Fibroblast of lung (primary cell): ENCODE measurements around the gene TIMP1. TPM values are rescaled to one million over a fixed set of nuclear protein-coding genes. Genes with fewer than 3 reads are reported as not detected.

Source experiments
- DNase-seq, 2 donors: peaks; one replicate each; pipeline versions ENCODE4 v3.0.0 to v3.0.0-alpha.2; 2010; ENCODE audit warnings: low read depth in 2 of 2
- H2AFZ ChIP-seq: 2 replicates; pipeline ENCODE4 v1.5.1; 2012; ENCODE audit warnings: low read length, control low read depth, inconsistent platforms
- H3K27ac ChIP-seq: 2 replicates; pipeline ENCODE4 v1.5.1; 2011; ENCODE audit warnings: low read length, control low read depth; ENCODE audit not compliant: insufficient read depth
- H3K27me3 ChIP-seq: 2 replicates; pipeline ENCODE4 v1.5.1; 2011; ENCODE audit warnings: mild to moderate bottlenecking, low read length; ENCODE audit not compliant: control insufficient read depth, insufficient read depth
- H3K36me3 ChIP-seq: 2 replicates; pipeline ENCODE4 v1.5.1; 2011; ENCODE audit warnings: low read length; ENCODE audit not compliant: control insufficient read depth, insufficient read depth
- H3K4me1 ChIP-seq: 2 replicates; pipeline ENCODE4 v1.5.1; 2011; ENCODE audit warnings: low read length; ENCODE audit not compliant: control insufficient read depth, insufficient read depth; ENCODE audit errors: extremely low read depth
- H3K4me2 ChIP-seq: 2 replicates; pipeline ENCODE4 v1.5.1; 2011; ENCODE audit warnings: low read length, control low read depth; ENCODE audit not compliant: insufficient read depth; ENCODE audit errors: extremely low read depth
- H3K4me3 ChIP-seq, 4 experiments: fragments of 200-600 bp in 1 of 4; sonication (generic) in 1 of 4; replicated peaks in 1 of 4; 2 replicates each; pipeline ENCODE4 v1.5.1; 2011 to 2016; ENCODE audit warnings: low read length in 4 of 4, low read depth in 3 of 4, mild to moderate bottlenecking in 3 of 4, control low read depth in 2 of 4, inconsistent platforms in 1 of 4, mixed read lengths in 1 of 4; ENCODE audit not compliant: insufficient read depth in 1 of 4; ENCODE audit errors: control extremely low read depth in 1 of 4
- H3K79me2 ChIP-seq: 2 replicates; pipeline ENCODE4 v1.5.1; 2012; ENCODE audit warnings: mild to moderate bottlenecking, low read length, inconsistent platforms; ENCODE audit not compliant: control insufficient read depth, insufficient read depth
- H3K9ac ChIP-seq: 2 replicates; pipeline ENCODE4 v1.5.1; 2011; ENCODE audit warnings: mild to moderate bottlenecking, low read length, control low read depth; ENCODE audit not compliant: insufficient read depth
- H3K9me3 ChIP-seq: 2 replicates; pipeline ENCODE4 v1.5.1; 2012; ENCODE audit warnings: low read depth, low read length; ENCODE audit not compliant: control insufficient read depth, insufficient read depth
- H4K20me1 ChIP-seq: 2 replicates; pipeline ENCODE4 v1.5.1; 2011; ENCODE audit warnings: low read length; ENCODE audit not compliant: control insufficient read depth, insufficient read depth; ENCODE audit errors: extremely low read depth
- CTCF ChIP-seq, 2 donors: IDR thresholded peaks in 1 of 2; conservative IDR thresholded peaks in 1 of 2; 1 replicate in 1 of 2; 2 replicates in 1 of 2; pipeline ENCODE4 v1.5.1; 2011 to 2012; ENCODE audit warnings: low read length in 2 of 2, control low read depth in 1 of 2, inconsistent platforms in 1 of 2, low read depth in 1 of 2, mild to moderate bottlenecking in 1 of 2
- EZH2 ChIP-seq: IDR thresholded peaks from 2 replicates; pipeline ENCODE4 v1.5.1; 2012; ENCODE audit warnings: low read length, control low read depth, mild to moderate bottlenecking; ENCODE audit errors: missing control alignments
- polyA plus RNA-seq, 2 donors: library from polyadenylated mRNA; depleted of rRNA in 1 of 2; stranded (reverse) in 1 of 2; unstranded in 1 of 2; fragments of >200 nt; gene quantifications; 2 replicates each; pipeline ENCODE4 v1.2.1, GENCODE V29; 2011 to 2012; ENCODE audit warnings: missing spikeins in 1 of 2
- total RNA-seq: library from RNA; depleted of rRNA; stranded (reverse); fragments of >200 nt; gene quantifications from 2 replicates; pipeline ENCODE4 v1.2.1, GENCODE V29; 2014

The TIMP1 gene
- total and polyA plus RNA-seq, 2 donors (not counting 1 experiment from before 2014, with no cell fraction given): 845 to 1,117 TPM

- Histone ChIP-seq H4K20me1 (no peaks in the 10 kb centered on the region), H3K9me3 (no peaks in the 10 kb centered on the region), H3K79me2 (no peaks in the 10 kb centered on the region), H3K4me3 (no peak overlapping the region), H3K4me1 (no peaks in the 10 kb centered on the region), H2AFZ (no peak overlapping the region), H3K9ac (no peak overlapping the region), H3K27me3 (peaks cover 3% of the 10 kb centered on the region), H3K36me3 (no peaks in the 10 kb centered on the region), H3K27ac (no peak overlapping the region), H3K4me2 (no peak overlapping the region)
- no peak for TF ChIP-seq CTCF (conservative IDR thresholded peaks at IDR 0.05 in 1 of 2, IDR thresholded peaks at IDR 0.05 in 1 of 2; ENCODE audit: low read depth in 1 of 2, low read length in 2 of 2)
- TF ChIP-seq EZH2: no peak
- no peak for DNase-seq
These were observed 29.3 kb downstream of the TIMP1 start for GRCh38 chrX:47611489-47611888.

GRCh38 chrX:47611926-47612325 lies 29.7 kb downstream of the TIMP1 start:
- Histone ChIP-seq H3K4me2 (no peak overlapping the region), H3K27ac (no peak overlapping the region), H3K27me3 (peaks cover 3% of the 10 kb centered on the region), H3K79me2 (no peaks in the 10 kb centered on the region), H2AFZ (no peak overlapping the region), H3K9me3 (no peaks in the 10 kb centered on the region), H3K4me3 (no peak overlapping the region), H4K20me1 (no peaks in the 10 kb centered on the region), H3K36me3 (no peaks in the 10 kb centered on the region), H3K4me1 (no peaks in the 10 kb centered on the region), H3K9ac (no peak overlapping the region)
- DNase-seq: no peak
- TF ChIP-seq CTCF (conservative IDR thresholded peaks at IDR 0.05 in 1 of 2, IDR thresholded peaks at IDR 0.05 in 1 of 2; ENCODE audit: low read depth in 1 of 2, low read length in 2 of 2) (no peak), EZH2 (no peak)

GRCh38 chrX:47612418-47612817 lies 30.2 kb downstream of the TIMP1 start:
- H3K4me1 ChIP-seq: no peaks in the 10 kb centered on the region
- no peaks in the 10 kb centered on the region for H3K36me3 ChIP-seq
- no peak for DNase-seq
- no peak overlapping the region for H3K4me3 ChIP-seq
- no peaks in the 10 kb centered on the region for H4K20me1 ChIP-seq
- H2AFZ ChIP-seq: no peak overlapping the region
- H3K27ac ChIP-seq: no peak overlapping the region
- H3K9ac ChIP-seq: no peak overlapping the region
- H3K79me2 ChIP-seq: no peaks in the 10 kb centered on the region
- H3K4me2 ChIP-seq: no peak overlapping the region
- no peaks in the 10 kb centered on the region for H3K9me3 ChIP-seq
- H3K27me3 ChIP-seq: peaks cover 3% of the 10 kb centered on the region
- no peak for TF ChIP-seq EZH2
